Stomach smooth muscle (tissue), 2 donors: ENCODE data around the gene DRICH1.
"Not testable (repeated sequence)": the region's sequence is repeated elsewhere in the genome, so short reads cannot be mapped to it uniquely, and the experiment has no call there.

ENCODE experiments used
- H3K27ac ChIP-seq: one replicate; pipeline ENCODE4 v1.7.0; 2013; ENCODE audit warnings: mild to moderate bottlenecking, low read length, inconsistent platforms
- H3K27me3 ChIP-seq, 2 donors: one replicate each; pipeline ENCODE4 v1.7.0; 2013; ENCODE audit warnings: low read length in 2 of 2; ENCODE audit not compliant: insufficient read depth in 2 of 2, control insufficient read depth in 1 of 2
- H3K36me3 ChIP-seq, 2 donors: one replicate each; pipeline ENCODE4 v1.7.0; 2013; ENCODE audit warnings: low read length in 2 of 2; ENCODE audit not compliant: control insufficient read depth in 2 of 2, insufficient read depth in 2 of 2
- H3K4me1 ChIP-seq: one replicate; pipeline ENCODE4 v1.7.0; 2013; ENCODE audit warnings: low read length; ENCODE audit not compliant: control insufficient read depth, insufficient read depth
- H3K4me3 ChIP-seq, 2 donors: one replicate each; pipeline ENCODE4 v1.7.0; 2013; ENCODE audit warnings: low read length in 2 of 2
- H3K9ac ChIP-seq, 2 donors: one replicate each; pipeline ENCODE4 v1.7.0; 2013; ENCODE audit warnings: low read length in 2 of 2, mild to moderate bottlenecking in 1 of 2
- H3K9me3 ChIP-seq, 2 donors: one replicate each; pipeline ENCODE4 v1.7.0; 2013; ENCODE audit warnings: low read length in 2 of 2; ENCODE audit not compliant: control insufficient read depth in 2 of 2
- donor health status: healthy.
- donor health status: Pancreatic carcinoma.

Gene DRICH1

DNA sequence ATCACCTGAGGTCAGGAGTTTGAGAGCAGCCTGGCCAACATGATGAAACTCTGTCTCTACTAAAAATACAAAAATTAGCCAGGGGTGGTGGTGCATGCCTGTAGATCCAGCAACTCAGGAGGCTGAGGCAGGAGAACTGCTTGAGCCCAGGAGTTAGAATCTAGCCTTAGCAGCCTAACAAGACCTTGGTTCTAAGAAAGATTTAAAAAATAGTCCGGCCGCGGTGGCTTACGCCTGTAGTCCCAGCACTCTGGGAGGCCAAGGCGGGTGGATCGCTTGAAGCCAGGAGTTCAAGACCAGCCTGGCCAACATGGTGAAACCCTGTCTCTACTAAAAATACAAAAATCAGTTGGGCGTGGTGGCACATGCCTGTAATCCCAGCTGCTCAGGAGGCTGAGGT lies 14.4 kb upstream of the DRICH1 start:
- H3K36me3 ChIP-seq, H3K4me1 ChIP-seq, H3K9me3 ChIP-seq, H3K27me3 ChIP-seq, H3K9ac ChIP-seq, H3K4me3 ChIP-seq, H3K27ac ChIP-seq: not testable (repeated sequence)

DNA sequence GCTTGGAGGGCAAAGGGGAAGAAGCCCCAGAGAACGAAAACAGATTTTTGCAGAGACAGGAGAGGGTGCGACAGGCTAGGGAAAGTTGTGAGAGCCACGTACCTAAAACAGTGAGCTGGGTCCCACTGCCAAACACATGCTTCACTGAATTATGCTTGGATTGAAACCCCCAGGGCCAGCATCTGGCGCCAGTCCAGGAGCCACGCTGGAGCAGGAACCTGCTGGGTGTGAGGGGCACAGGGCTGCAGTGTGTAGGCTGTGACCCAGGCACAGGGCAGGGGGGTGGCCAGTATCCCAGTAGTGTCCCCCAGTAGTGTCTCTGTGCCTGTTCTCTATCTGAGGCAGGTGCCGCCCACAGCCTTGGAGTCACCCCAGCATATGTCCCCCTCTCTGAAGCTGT lies 8.1 kb upstream of the DRICH1 start:
- H3K9ac ChIP-seq, H3K9me3 ChIP-seq, H3K4me3 ChIP-seq, H3K27ac ChIP-seq, H3K4me1 ChIP-seq, H3K36me3 ChIP-seq, H3K27me3 ChIP-seq: not testable (repeated sequence)

DNA sequence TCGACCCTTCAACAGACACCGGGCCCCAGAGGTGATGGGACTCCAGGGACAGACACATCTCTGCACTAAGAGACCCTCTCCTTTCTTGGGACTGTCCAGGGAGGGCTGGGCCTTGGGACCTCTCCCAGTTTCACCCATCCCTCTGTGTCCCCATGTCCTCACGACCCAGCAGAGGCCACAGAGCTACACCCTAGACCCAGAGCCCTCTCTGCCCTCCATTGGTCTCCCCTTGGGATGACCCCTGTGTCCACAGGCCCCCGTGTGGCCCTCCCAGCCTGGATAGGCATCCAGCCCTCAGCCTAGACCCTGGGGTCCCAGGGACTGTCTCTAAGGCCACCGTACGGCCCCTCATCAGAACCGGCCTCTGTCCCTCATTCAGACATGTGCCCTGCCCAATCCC lies 7.5 kb upstream of the DRICH1 start:
- Histone ChIP-seq H3K9me3 (no peaks in the 10 kb centered on the region), H3K27ac (no peak overlapping the region), H3K9ac (no peak overlapping the region), H3K36me3 (no peaks in the 10 kb centered on the region), H3K27me3 (no peaks in the 10 kb centered on the region), H3K4me3 (no peak overlapping the region), H3K4me1 (no peaks in the 10 kb centered on the region)

DNA sequence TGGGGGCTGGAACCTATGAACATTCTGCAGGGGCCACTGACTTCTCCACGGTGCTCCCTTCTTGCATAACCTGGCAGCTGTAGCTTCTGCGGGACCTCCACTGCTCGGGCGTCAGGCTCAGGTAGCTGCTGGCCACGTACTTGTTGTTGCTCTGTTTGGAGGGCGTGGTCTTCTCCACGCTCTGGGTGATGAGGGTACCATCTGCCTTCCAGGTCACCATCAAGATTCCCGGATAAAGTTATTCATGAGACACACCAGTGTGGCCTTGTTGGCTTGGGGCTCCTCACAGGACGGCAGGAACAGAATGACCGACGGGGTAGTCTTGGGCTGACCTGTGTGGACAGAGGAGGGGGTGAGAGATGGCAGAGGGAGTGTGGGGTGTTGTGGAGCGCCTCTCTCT lies 6.5 kb upstream of the DRICH1 start:
- H3K27ac ChIP-seq = no peak overlapping the region
- no peaks in the 10 kb centered on the region for H3K36me3 ChIP-seq
- H3K4me1 ChIP-seq = no peaks in the 10 kb centered on the region
- no peaks in the 10 kb centered on the region for H3K9me3 ChIP-seq
- H3K9ac ChIP-seq = no peak overlapping the region
- H3K27me3 ChIP-seq = no peaks in the 10 kb centered on the region
- H3K4me3 ChIP-seq = no peak overlapping the region

DNA sequence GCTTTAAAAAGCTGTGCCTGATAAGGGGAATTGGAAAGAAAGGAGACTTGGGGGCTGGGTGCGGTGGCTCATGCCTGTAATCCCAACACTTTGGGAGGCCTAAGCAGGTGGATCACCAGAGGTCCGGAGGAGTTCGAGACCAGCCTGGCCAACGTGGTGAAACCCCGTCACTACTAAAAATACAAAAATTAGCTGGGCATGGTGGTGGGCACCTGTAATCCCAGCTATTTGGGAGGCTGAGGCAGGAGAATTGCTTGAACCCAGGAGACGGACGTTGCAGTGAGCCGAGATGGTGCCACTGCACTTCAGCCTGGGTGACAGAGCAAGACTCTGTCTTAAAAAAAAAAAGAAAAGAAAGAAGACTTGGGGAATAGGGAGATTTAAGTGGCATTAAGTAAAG lies 3.2 kb upstream of the DRICH1 start:
- not testable (repeated sequence) for H3K4me3 ChIP-seq, H3K4me1 ChIP-seq, H3K36me3 ChIP-seq, H3K9ac ChIP-seq, H3K27me3 ChIP-seq, H3K27ac ChIP-seq, H3K9me3 ChIP-seq

DNA sequence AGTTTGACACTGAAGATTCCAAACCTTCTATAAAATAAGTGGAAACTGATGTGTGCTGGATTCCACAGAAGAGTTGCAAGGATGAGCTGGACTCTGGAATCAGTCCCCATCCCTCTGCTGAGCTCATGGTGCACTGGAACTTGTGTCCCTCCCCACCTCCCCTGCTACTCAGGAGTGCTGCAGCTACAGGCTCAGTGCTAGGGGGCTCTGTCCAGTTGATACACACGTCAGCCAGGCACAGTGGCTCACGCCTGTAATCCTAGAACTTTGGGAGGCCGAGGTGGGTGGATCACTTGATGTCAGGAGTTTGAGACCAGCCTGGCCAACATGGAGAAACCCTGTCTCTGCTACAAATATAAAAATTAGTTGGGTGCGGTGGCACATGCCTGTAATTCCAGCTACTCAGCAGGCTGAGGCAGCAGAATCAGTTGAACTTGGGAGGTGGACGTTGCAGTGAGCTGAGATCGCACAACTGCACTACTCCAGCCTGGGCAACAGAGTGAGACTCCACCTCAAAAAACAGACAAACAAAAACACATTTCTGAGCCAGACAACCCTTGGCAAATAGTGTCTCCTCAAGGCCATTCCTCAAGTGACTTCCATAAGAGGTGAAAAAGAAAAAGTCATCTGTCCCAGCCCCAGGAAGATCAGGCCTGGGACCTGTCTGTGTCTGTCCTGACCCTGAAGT lies 3.9 kb downstream of the DRICH1 start:
- not testable (repeated sequence) for H3K9ac ChIP-seq, H3K9me3 ChIP-seq, H3K4me1 ChIP-seq, H3K36me3 ChIP-seq, H3K4me3 ChIP-seq, H3K27me3 ChIP-seq, H3K27ac ChIP-seq

DNA sequence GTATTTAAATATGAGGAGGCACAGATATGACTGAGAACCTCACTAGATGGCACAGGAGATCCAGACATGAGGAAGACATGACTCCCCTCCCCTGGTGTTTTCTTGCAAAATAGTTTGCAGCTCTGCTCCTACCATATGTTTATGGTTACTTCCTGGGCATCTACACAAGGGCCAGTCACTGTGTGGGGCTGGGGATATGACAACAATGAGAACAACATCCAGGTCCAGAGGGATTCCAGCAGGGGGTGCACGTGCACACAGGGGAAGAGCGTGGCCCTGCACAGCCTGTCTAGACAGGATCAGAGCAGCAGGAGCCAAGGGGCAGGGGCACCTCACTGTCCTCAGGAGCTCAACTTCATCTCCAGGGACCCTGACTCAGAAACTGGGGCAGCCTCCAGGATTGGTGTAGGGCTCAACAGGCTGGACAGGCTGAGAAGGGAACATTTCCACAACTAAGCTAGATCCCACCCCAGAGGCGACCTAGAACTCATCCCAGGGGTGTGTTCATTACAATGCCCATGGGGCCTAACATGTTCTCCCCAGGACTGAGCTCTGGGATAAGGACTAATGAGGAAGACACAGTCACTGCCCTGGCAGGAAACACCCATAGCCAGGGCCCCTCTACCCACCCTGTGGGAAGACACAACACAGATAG lies 4.6 kb downstream of the DRICH1 start:
- H3K4me3 ChIP-seq, H3K27me3 ChIP-seq, H3K9ac ChIP-seq, H3K4me1 ChIP-seq, H3K9me3 ChIP-seq, H3K36me3 ChIP-seq, H3K27ac ChIP-seq: not testable (repeated sequence)

DNA sequence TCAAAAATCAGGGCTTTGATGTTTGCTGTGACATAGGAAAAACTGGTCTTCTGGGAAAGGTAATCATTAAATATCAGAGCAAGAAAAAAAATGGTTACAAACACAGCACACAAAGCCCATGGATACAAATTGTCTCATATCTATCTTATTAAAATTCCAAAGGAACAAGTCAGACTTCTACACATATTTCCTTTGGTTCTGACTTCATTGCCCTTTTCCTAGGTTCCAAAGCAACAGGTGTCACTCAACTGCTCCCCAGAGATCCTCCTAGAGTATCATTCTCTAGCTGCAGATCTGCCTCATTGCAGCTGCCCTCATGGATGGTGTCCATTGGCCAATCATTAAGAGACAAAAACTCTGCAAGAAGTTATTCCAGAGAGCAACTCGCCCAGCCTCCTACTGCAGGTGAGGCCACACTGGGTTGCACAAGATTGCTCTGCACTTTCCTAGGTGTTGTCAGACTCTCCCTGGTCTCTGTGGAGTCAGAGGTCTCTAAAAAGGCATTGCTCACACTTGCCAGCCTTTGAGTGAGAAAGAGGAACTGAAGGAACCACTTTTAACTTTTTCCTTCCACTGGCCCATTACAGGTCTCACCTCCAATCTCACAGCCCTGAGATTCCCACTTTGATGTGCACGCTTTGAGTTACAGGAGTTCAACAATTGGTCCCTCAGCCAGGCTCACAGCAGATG lies 5.7 kb downstream of the DRICH1 start:
- Histone ChIP-seq H3K27ac (no peak overlapping the region), H3K9me3 (no peaks in the 10 kb centered on the region), H3K36me3 (peaks cover 0 to 2% of the 10 kb centered on the region in 2 donors), H3K9ac (no peak overlapping the region), H3K4me1 (no peaks in the 10 kb centered on the region), H3K4me3 (no peak overlapping the region), H3K27me3 (no peaks in the 10 kb centered on the region)

DNA sequence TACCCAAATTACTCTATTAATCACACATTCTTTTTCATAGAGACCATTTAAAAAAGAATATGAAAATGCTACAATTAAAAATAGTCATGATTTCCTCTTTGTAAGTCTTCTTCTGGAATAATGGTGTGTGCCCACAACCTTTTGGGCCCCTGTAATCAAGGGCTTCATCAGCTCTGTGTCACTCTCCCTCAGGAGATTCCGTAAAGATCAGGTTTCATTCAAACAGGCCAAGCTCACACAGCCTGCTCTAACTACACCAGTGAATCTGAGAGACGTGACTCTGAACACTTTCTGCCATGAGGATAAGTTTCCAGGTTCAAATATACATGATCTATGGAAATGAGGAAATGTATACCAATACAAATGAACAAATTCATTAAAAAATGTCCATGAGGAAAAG lies 9.5 kb downstream of the DRICH1 start:
- Histone ChIP-seq H3K4me3 (no peak overlapping the region), H3K27ac (no peak overlapping the region), H3K27me3 (no peaks in the 10 kb centered on the region), H3K36me3 (peaks cover 0 to 2% of the 10 kb centered on the region in 2 donors), H3K9ac (no peak overlapping the region), H3K9me3 (no peaks in the 10 kb centered on the region), H3K4me1 (no peaks in the 10 kb centered on the region)

DNA sequence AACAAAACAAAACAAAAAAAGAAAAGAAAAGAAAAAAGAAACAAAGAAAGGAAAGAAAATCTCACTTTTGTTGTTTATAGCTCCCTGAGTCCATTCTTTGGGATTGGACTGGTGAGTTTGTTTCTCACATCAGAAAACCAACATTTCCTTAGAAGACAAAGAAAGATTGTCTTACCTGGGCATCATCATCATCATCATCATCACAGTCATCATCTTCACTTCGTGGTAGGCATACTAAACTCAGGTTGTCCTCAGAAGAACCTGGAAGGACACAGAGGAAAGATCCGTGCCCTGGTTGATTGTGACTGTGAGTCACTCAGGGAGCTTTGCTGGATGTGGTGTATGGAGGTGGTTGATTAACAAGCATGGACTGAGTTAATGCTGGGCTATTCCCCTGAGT lies 10.2 kb downstream of the DRICH1 start:
- not testable (repeated sequence) for H3K36me3 ChIP-seq, H3K9me3 ChIP-seq, H3K9ac ChIP-seq, H3K27me3 ChIP-seq, H3K4me3 ChIP-seq, H3K4me1 ChIP-seq, H3K27ac ChIP-seq
